NCI-H2196 treated with DMSO at 0.1 percent for 48 hours (cell line): ENCODE measurements around the gene ABAT.

Experiments
- DNase-seq: peaks from one replicate; lab custom pipeline; 2025; ENCODE audit not compliant: unreplicated experiment; lab: John Stamatoyannopoulos, UW

ABAT gene

GRCh38 chr16:8674413-8675022 lies at the start of gene ABAT:
TSS of gene ABAT (plus strand) at chr16:8674617. CDS start at chr16:8735740, 61,123 bp downstream.
- DNase-seq, result peak; percentile 80

- no peak for DNase-seq
Measured at GRCh38 chr16:8625491-8626087, 48.8 kb upstream of the ABAT start.

GRCh38 chr16:8626946-8627345 lies 47.5 kb upstream of the ABAT start:
- DNase-seq, result no peak

GRCh38 chr16:8627456-8627855 lies 47.0 kb upstream of the ABAT start:
- no peak for DNase-seq

- no peak for DNase-seq
Measured at GRCh38 chr16:8628981-8629725, 45.3 kb upstream of the ABAT start.

- DNase-seq, result no peak
Measured at GRCh38 chr16:8630255-8630953, 44.0 kb upstream of the ABAT start.

- no peak for DNase-seq
Measured at GRCh38 chr16:8631373-8631772, 43.0 kb upstream of the ABAT start.

- no peak for DNase-seq
Measured at GRCh38 chr16:8631818-8632465, 42.5 kb upstream of the ABAT start.

GRCh38 chr16:8632675-8633182 lies 41.7 kb upstream of the ABAT start:
- no peak for DNase-seq

GRCh38 chr16:8634991-8635736 lies 39.3 kb upstream of the ABAT start:
- no peak for DNase-seq

- no peak for DNase-seq
Measured at GRCh38 chr16:8639694-8640093, 34.7 kb upstream of the ABAT start.

GRCh38 chr16:8641671-8642070 lies 32.7 kb upstream of the ABAT start:
- no peak for DNase-seq

GRCh38 chr16:8642146-8642545 lies 32.3 kb upstream of the ABAT start:
- no peak for DNase-seq

GRCh38 chr16:8644211-8645140 lies 29.9 kb upstream of the ABAT start:
- DNase-seq, result no peak

- no peak for DNase-seq
Measured at GRCh38 chr16:8645141-8645521, 29.3 kb upstream of the ABAT start.

- DNase-seq, result no peak
Measured at GRCh38 chr16:8645831-8646230, 28.6 kb upstream of the ABAT start.

- no peak for DNase-seq
Measured at GRCh38 chr16:8646326-8647053, 27.9 kb upstream of the ABAT start.

GRCh38 chr16:8647721-8648318 lies 26.6 kb upstream of the ABAT start:
- DNase-seq, result no peak
